HG03460 (cell line): ENCODE data around the gene IKZF1.
A peak's percentile ranks its signal among the peaks of the same experiment; 100 is the strongest.
"Not testable (repeated sequence)": the region's sequence is repeated elsewhere in the genome, so short reads cannot be mapped to it uniquely, and the experiment has no call there.

Experiments used
- ATAC-seq: cut with Tn5 transposase; IDR thresholded peaks from one replicate; pipeline ENCODE4 v1.9.1; 2021; ENCODE audit not compliant: unreplicated experiment

Gene IKZF1

DNA sequence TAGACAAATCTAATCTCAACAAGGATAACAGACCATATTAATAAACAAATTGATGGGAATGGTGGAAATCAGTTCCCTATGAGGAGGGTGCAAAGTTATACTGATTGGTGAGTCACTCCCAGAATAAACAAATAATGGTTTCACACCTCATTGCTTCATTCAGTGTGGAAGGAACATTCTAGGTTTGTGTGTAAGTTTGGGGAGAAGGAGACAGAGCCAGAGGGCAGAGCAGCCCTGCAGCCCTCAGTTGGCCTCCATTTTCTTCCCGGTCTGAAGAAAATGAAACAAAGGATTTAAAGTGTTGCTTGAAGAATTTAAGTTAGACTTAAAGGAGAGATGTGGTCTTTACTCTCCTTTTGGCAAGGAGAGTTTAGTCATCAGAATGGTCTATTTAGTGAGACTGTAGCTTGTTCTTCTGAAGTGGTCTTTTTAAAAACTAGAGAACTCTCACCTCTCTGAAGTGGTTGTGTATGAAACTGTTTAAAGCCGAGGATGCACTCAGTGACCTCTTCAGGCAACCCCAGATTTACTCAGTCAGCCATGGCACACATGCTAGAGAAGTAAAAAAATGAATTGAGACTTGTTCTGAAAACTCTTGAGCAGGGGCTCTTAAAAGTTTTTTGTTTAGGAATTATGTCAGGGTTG lies 27.2 kb downstream of the IKZF1 start:
- peak; percentile 59 for ATAC-seq

DNA sequence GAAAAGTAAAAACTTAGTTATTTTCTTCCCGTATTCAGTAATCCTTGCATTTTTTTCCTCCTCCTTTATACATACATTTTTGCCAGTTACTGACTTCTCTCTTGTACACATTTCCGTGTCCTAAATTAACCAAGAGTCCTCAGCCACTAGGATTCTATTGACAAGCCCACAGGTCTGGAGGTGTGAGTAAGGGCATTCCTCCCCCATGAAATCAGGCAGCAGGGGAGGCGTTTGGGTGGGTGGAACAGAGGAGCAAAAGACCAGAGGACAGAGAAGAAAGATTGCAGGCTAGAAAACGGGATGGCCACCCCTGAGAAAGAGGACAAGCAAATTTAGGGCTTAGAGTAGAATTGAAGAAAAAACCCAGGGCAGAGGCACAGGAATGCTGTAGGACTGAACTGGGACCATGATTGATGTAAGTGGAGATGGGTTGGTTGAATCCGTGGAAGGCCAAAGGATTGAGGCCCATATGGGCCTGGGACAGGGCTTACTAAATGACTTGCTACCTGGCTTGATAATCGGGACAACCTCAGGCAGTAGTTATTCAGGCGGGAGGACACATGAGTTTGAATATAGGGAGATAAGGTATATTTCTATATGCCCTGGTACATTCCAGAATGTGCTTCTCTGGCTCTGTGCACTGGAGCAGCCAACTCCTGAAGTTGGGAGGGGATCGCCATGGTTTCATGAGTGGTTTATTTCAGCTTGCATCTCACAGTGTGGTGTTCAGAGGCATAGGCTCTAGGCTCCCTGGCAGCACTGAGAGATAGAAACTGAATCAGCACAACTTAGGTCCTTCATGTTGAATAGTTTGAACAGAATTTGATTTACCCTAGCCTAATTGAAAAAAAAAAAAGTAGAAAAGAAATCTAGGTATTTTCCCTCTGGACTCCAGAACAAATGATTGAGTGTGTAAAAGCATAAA lies 28.0 kb downstream of the IKZF1 start:
- no peak for ATAC-seq

DNA sequence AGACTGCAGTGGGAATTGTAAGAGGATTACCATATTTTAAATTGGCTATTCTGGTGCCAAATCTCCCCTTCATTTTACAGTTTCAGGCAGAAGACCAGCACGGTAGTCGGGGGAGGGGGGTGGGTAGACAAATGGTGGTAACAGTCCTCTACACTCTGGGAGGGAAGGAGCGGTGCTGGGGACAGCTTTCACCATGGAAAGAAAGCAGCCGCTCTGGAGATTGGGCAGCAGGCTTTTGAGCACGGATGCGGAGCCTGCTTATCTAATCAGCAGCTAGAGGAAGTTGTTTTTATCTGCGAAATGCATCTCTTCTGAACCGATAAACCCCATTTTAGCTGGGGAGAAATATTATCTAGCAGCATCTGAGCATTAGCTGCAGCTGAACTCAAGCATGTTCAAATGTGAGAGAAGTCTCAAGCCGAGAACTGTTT lies 28.7 kb downstream of the IKZF1 start:
- no peak for ATAC-seq

- no peak for ATAC-seq
These were observed 30.0 kb downstream of the IKZF1 start for GRCh38 chr7:50334341-50334994.

DNA sequence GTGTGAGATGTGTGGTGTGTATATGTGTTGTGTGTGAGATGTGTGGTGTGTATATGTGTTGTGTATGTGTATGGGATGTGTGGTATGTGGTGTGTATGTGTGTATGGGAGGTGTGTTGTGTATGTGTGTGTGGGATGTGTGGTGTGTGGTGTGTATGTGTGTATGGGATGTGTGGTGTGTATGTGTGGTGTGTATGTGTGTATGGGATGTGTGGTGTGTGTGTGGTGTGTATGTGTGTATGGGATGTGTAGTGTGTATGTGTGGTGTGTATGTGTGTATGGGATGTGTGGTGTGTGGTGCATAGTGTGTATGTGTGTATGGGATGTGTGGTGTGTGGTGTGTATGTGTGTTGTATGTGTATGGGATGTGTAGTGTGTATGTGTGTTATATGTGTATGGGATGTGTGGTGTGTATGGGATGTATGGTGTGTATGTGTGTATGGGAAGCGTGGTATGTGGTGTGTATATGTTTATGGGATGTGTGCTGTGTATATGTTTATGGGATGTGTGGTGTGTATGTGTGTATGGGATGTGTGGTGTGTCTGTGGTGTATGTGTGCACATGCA lies 30.8 kb downstream of the IKZF1 start:
- ATAC-seq = no peak

GRCh38 chr7:50335795-50336754 lies 31.6 kb downstream of the IKZF1 start:
- peak; percentile 27 for ATAC-seq

GRCh38 chr7:50336894-50337703 lies 32.6 kb downstream of the IKZF1 start:
- ATAC-seq = no peak

DNA sequence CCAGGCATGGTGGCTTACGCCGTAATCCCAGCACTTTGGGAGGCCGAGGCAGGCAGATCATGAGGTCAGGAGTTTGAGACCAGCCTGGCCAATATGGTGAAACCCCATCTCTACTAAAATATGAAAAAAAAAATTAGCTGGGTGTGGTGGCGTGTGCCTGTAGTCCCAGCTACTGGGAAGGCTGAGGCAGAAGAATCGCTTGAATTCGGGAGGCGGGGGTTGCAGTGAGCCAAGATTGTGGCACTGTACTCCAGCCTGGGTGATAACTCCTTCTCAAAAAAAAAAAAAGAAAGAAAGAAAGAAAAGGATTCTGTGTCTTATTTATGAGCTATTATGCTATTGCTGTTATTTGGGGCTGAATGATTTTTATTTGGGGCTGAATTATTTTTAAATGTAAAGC lies 35.0 kb downstream of the IKZF1 start:
- ATAC-seq = not testable (repeated sequence)

DNA sequence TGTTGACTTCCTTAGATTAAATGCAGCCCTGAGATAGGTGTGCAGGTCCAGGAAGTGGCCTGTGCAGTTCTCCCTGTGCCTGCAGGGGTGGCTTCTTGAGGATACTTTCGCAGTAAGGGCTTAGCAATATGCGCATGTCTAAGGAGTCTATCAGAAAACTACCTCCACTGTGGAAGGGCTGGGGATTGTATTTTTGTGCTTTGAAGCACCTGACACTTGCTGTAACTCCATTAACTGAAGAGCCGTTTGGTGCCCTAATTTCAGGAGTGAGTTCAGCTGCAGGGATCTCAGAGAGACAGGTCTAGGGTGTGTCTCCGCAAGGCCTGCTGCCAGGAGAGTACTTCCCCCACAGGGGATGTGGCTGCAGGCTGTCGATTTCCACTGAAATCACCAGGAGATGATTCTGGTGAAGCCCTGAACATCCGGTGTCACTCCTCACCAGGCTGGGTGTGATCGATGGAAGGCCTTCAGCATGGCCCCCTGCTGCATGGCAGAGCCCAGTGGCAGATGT lies 35.5 kb downstream of the IKZF1 start:
- peak; percentile 27 for ATAC-seq

DNA sequence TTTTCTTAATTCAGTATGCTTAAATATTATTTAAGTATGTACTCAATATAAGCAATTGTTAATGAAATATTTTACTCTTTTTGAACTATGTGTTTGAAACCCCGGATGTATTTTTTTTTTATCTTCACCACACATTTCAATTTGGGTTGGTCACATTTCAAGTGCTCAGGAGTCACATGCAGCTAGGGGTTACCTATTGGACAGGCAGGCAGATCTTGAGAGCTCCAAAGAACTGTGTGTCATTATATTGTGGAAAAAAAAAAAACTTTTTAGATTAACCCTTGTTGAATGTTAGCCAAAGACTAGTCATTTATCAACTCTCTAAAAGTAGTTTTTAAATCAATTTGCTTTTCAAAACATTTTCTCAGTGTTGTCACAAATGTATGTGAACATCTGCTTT lies 37.2 kb downstream of the IKZF1 start:
- no peak for ATAC-seq

GRCh38 chr7:50342616-50343114 lies 38.1 kb downstream of the IKZF1 start:
- no peak for ATAC-seq

DNA sequence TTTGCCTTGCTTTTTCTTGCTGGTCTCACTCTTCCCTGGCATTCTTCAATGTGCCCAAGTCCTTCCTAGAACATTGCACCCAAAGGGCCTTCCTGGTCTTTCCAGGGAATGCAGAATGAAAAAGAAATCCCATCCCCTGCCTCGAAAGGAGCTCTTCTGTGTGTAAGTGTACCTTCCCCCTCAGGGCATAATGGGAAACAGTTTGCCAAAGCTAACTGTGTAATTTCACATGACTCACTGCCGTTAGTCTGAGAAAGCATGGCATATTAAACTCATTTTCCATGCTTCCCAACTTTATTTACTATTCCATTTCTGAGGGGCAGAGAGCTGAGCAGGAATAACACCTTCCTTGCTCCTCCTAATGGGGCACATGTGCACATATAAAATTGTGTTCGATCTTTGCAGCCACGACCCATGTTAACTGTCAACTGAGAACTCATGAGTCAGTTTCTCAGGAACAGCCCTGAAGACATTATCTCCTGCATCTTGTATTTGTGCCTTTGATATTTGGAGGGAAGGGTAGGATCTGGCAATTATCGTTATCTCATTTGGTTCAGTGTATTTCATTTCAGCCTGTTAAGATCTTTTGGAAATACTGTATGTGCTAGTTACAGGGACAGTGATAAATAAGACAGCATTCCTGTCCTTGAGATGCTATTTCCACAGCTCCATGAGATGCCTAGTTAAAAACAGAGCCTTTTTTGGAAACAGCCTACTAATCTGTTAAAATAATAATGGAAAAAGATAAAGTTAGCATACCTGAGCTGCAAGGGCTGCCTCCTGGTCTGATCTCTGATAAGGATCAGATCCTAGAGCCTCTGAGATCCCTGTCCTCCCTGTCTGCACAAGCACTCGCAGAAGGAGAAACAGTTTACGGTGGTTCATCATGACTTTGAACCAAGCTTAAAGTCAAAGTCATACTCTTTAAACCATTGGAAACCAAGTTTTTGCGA lies 42.3 kb downstream of the IKZF1 start:
- ATAC-seq = no peak

DNA sequence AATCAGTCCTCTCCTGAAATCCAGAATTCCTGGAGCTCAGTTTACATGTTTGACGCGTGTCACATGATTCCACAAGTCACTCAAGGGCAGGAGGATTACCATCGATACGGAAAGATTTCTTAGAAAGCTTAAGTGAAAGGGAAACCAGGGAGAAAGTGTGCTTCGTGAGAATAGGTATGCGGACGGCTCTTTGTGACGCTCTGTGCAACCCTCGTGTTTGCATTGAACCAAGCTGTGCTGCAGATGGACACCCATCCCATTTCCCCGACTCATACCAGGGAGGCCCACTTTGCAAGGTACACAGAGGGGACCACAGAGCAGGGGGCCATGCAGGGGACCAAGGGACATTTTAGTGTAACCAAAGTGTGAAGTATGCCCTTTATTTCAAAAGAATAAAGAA lies 43.2 kb downstream of the IKZF1 start:
- no peak for ATAC-seq

DNA sequence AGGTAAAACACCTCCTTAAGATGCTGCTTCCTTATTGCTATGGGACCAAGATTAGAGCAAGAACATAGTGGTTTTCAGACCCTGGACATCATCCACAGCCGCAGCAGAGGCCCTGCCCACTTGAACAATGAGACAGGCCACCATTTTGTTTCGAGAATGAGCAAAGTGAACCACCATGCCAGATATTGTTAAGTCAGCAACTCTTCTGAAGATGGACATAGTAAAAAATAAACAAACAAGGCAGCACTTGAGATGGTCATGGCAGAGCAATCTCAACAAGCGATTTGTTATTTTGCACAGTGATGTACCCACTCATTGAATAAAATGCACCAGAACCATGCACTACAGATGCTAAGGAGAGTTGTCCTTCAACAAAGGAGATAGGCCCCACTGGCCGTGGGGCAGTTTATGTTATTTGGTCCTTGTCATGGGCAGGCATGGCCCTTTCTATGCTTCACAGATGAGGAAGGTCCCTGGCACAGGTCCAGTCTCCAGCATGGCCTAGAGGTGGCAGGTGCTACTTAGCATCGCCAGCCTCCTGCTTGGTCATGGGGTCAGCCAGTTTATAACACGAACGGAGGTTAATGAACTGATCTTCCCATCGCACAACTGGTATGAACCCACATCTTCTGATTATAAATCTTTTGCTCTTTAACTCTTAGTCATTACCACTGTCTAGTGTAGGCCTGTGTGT lies 44.1 kb downstream of the IKZF1 start:
- no peak for ATAC-seq

DNA sequence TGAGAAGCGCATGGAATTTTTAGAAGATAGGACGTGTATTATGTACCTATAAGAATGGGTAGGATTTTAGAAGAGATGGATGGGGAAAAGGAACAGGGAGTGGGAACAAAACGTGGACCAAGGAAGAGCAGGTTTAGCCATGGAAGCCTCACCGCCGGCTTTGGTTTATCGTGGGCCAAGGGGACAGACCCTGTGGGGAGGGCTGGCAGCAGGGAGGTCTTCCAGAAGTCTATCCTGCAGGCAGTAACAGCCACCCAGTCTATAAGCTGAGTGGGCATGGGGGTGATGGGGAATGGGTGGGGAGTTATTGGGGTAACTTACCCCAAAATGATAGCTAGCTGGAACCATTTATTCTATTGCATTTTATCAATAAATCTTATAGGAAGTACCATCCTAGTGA lies 44.9 kb downstream of the IKZF1 start:
- ATAC-seq = no peak

DNA sequence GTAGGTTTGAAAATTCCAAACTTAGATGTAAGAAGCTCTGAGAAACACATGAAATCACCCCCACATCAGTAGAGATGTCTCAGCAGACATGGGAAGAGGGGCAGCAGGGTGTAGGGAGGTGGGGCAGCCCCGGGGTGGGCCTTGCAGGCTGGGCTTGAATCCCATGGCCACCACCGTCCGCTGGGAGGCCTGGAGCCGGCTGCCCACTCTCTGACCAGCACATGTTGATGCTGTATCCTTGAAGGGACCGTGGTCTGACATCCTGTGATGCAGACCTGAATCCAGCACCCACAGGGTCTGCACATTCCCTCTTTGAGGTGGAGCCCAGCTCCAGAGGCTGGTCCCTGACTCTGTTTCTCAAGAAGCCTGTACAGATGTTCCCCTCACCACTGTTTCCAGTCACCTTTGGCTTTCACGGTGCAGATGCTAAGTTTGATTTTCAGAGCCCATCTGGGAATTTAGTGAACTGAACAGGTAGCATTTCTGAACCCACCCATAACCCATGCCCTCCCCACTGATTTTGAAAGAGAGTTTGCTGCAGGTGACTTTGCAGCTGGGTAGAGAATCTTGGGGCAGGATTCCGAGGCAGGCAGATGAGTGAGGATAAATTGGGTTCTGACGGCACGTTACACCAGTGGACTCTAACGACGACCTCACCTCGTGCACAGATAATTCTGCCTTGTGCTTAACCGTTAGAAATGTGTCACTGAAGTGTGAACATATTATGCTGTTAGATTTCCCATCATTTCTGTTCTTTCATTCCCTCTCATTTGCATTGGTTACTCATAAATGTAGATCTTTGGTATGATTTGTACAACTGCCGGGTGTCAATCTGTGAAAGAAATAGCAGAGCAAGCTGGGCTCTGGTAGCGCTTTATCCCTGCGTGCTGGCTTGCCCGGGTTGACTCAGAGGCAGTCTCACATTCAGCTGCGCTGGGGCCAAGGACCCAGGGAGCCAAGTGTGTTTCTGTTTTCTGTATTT lies 45.7 kb downstream of the IKZF1 start:
- ATAC-seq = peak; percentile 83
